OCI-LY7 (cell line): ENCODE data around the gene AUP1. TPM values are rescaled to one million over a fixed set of nuclear protein-coding genes. Genes with fewer than 3 reads are reported as not detected.

Experiments
- BruUV-seq: library from RNA; stranded (reverse); fragments of 400-500 nt; replicated peaks from 2 replicates; lab custom pipeline; 2021; lab: Mats Ljungman, UMichigan
- CTCF ChIA-PET: fragments of 300-600 bp; sonication (Branson Sonifier 250); formaldehyde crosslinking; loops from one replicate; lab custom pipeline; 2022; ENCODE audit warnings: antibody characterized with exemption; ENCODE audit not compliant: unreplicated experiment; lab: Charles Lee
- POLR2A ChIA-PET: fragments of 300-600 bp; sonication (Branson Sonifier 250); formaldehyde crosslinking; loops from one replicate; lab custom pipeline; 2022; ENCODE audit warnings: antibody characterized with exemption; lab: Charles Lee
- DNase-seq: peaks from one replicate; pipeline ENCODE4 v3.0.0-alpha.2; 2015; ENCODE audit warnings: low spot score
- H2AFZ ChIP-seq: fragments of 200-600 bp; sonication (generic), shearing (Covaris generic); 2 replicates; pipeline ENCODE4 v1.6.1; 2014; ENCODE audit warnings: mild to moderate bottlenecking, antibody characterized with exemption, low read length, moderate library complexity
- H3K27ac ChIP-seq: fragments of 200-600 bp; sonication (generic); 2 replicates; pipeline ENCODE4 v1.5.1; 2014; ENCODE audit warnings: mixed run types, low read depth, mild to moderate bottlenecking, moderate library complexity, low read length, inconsistent platforms; ENCODE audit not compliant: poor library complexity, severe bottlenecking
- H3K36me3 ChIP-seq: fragments of 200-600 bp; sonication (generic); 2 replicates; pipeline ENCODE4 v1.6.1; 2014; ENCODE audit warnings: mild to moderate bottlenecking, antibody characterized with exemption, low read length, moderate library complexity, mixed read lengths; ENCODE audit not compliant: insufficient read depth
- H3K4me1 ChIP-seq: fragments of 200-600 bp; sonication (generic); 2 replicates; pipeline ENCODE4 v1.5.1; 2014; ENCODE audit warnings: mild to moderate bottlenecking, low read length; ENCODE audit not compliant: insufficient read depth, poor library complexity, severe bottlenecking
- H3K4me2 ChIP-seq: fragments of 200-600 bp; sonication (generic); 2 replicates; pipeline ENCODE4 v1.6.1; 2014; ENCODE audit warnings: mild to moderate bottlenecking, low read length
- H3K4me3 ChIP-seq: fragments of 200-600 bp; sonication (generic); 2 replicates; pipeline ENCODE4 v1.5.1; 2014; ENCODE audit warnings: mild to moderate bottlenecking, low read depth, low read length; ENCODE audit not compliant: poor library complexity, severe bottlenecking
- H3K79me2 ChIP-seq: fragments of 200-600 bp; sonication (generic); 2 replicates; pipeline ENCODE4 v1.6.1; 2016; ENCODE audit warnings: low read depth, mild to moderate bottlenecking, low read length, moderate library complexity, mixed read lengths; ENCODE audit not compliant: insufficient read depth
- H3K9me2 ChIP-seq: fragments of 200-600 bp; sonication (generic); 2 replicates; pipeline ENCODE4 v1.6.1; 2016; ENCODE audit warnings: mild to moderate bottlenecking, low read length, mixed read lengths; ENCODE audit not compliant: insufficient read depth
- H3K9me3 ChIP-seq: fragments of 200-600 bp; sonication (generic); 2 replicates; pipeline ENCODE4 v1.6.1; 2014; ENCODE audit warnings: mild to moderate bottlenecking, mixed run types, low read length, mixed read lengths
- H4K20me1 ChIP-seq: fragments of 200-600 bp; sonication (generic); 2 replicates; pipeline ENCODE4 v1.6.1; 2014; ENCODE audit warnings: mild to moderate bottlenecking, antibody characterized with exemption, low read length, moderate library complexity, mixed read lengths; ENCODE audit not compliant: insufficient read depth
- EZH2phosphoT487 ChIP-seq: fragments of 200-600 bp; sonication (generic); IDR thresholded peaks from 2 replicates; pipeline ENCODE4 v1.6.1; 2018; ENCODE audit warnings: low read depth, borderline replicate concordance, mild to moderate bottlenecking, mixed run types, antibody characterized with exemption, low read length, moderate library complexity, mixed read lengths
- intact Hi-C: fragments of 100-400 bp; cut with micrococcal nuclease; formaldehyde crosslinking; loops from one replicate; pipeline ENCODE4 v1.10.0; 2022; ENCODE audit not compliant: unreplicated experiment
- total RNA-seq, 2 experiments: library from RNA; depleted of rRNA in 1 of 2; stranded (reverse); fragments of >200 nt in 1 of 2; shearing (Covaris generic) in 1 of 2; gene quantifications; 2 replicates each; pipeline ENCODE4 v1.2.3, GENCODE V29; 2014 to 2022
- TF ChIP-seq, protein P1 (sequence below): fragments of 200-600 bp; sonication (generic); conservative IDR thresholded peaks from 2 replicates; pipeline ENCODE4 v1.5.1; 2014; ENCODE audit warnings: mild to moderate bottlenecking, antibody characterized with exemption, low read length, moderate library complexity, mixed read lengths

The AUP1 gene
- total RNA-seq, 2 experiments from 2014 or later: 121 to 188 TPM

DNA sequence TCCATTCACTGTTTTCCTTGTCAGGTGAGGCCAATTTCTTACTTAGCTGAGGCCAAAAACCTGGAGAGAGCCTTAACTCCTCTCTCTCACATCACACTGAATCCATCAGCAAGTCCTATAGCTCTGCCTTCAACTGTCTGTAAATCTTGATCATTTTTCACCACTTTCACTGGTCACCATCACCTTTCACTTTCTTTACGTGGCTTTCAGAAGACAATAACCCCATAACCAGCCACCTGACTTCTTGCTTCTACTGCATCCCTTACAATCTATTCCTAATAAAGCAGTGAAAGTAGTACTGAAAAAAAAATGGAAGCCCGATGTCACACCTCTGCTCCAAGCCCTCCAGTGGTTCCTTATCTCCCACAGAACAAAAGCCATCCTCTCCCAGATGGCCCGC, 16.5 kb upstream of the AUP1 start:
- H4K20me1 ChIP-seq: no peaks in the 10 kb centered on the region
- intact Hi-C loops: loop anchor here (5.0 kb wide), 1 partner anchor 41 kb away; no protein-coding TSS in a partner anchor
- H3K9me3 ChIP-seq: no peaks in the 10 kb centered on the region
- H3K27ac ChIP-seq: no peak overlapping the region
- H3K9me2 ChIP-seq: no peaks in the 10 kb centered on the region
- H3K36me3 ChIP-seq: no peaks in the 10 kb centered on the region
- CTCF ChIA-PET: no interaction called here
- H3K4me3 ChIP-seq: no peak overlapping the region
- no peak overlapping the region for H2AFZ ChIP-seq
- H3K4me2 ChIP-seq: no peak overlapping the region
- TF ChIP-seq, protein P1, sequence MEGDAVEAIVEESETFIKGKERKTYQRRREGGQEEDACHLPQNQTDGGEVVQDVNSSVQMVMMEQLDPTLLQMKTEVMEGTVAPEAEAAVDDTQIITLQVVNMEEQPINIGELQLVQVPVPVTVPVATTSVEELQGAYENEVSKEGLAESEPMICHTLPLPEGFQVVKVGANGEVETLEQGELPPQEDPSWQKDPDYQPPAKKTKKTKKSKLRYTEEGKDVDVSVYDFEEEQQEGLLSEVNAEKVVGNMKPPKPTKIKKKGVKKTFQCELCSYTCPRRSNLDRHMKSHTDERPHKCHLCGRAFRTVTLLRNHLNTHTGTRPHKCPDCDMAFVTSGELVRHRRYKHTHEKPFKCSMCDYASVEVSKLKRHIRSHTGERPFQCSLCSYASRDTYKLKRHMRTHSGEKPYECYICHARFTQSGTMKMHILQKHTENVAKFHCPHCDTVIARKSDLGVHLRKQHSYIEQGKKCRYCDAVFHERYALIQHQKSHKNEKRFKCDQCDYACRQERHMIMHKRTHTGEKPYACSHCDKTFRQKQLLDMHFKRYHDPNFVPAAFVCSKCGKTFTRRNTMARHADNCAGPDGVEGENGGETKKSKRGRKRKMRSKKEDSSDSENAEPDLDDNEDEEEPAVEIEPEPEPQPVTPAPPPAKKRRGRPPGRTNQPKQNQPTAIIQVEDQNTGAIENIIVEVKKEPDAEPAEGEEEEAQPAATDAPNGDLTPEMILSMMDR: no peak
- TF ChIP-seq EZH2phosphoT487: no peak
- DNase-seq: no peak
- BruUV-seq: no TSS peak
- H3K4me1 ChIP-seq: no peaks in the 10 kb centered on the region
- POLR2A ChIA-PET: interaction anchor here (0.6 kb wide), 1 partner anchor 99 kb away, joined by 4 read pairs; no protein-coding TSS in a partner anchor
- no peaks in the 10 kb centered on the region for H3K79me2 ChIP-seq

- Histone ChIP-seq H3K4me1 (no peaks in the 10 kb centered on the region), H3K9me3 (no peaks in the 10 kb centered on the region), H3K27ac (no peak overlapping the region), H3K4me2 (no peak overlapping the region), H3K9me2 (no peaks in the 10 kb centered on the region), H2AFZ (no peak overlapping the region), H3K4me3 (no peak overlapping the region), H3K79me2 (no peaks in the 10 kb centered on the region), H3K36me3 (no peaks in the 10 kb centered on the region), H4K20me1 (no peaks in the 10 kb centered on the region)
- no TSS peak for BruUV-seq
- TF ChIP-seq, protein P1: peak; percentile 73
- no peak for TF ChIP-seq EZH2phosphoT487
- DNase-seq: peak; percentile 31
- intact Hi-C loops: loop anchor here (5.0 kb wide), 1 partner anchor 43 kb away; no protein-coding TSS in a partner anchor
- CTCF ChIA-PET: interaction anchor here (1.0 kb wide), 1 partner anchor 31 kb away, joined by 3 read pairs; no protein-coding TSS in a partner anchor
- POLR2A ChIA-PET: interaction anchor here (0.9 kb wide), 1 partner anchor 13 kb away, joined by 3 read pairs; no protein-coding TSS in a partner anchor
These were observed 15.1 kb upstream of the AUP1 start for GRCh38 chr2:74544634-74545033.

- no peak for DNase-seq
- Histone ChIP-seq H2AFZ (no peak overlapping the region), H3K27ac (no peak overlapping the region), H3K36me3 (no peaks in the 10 kb centered on the region), H3K9me2 (no peaks in the 10 kb centered on the region), H3K79me2 (no peaks in the 10 kb centered on the region), H3K9me3 (no peaks in the 10 kb centered on the region), H4K20me1 (no peaks in the 10 kb centered on the region), H3K4me2 (no peak overlapping the region), H3K4me1 (no peaks in the 10 kb centered on the region), H3K4me3 (no peak overlapping the region)
- POLR2A ChIA-PET: interaction anchor here (0.5 to 1.0 kb wide), 3 partner anchors 78 to 288 kb away, joined by 3 read pairs; partner anchors contain the start of gene MOGS
- BruUV-seq: no TSS peak
- TF ChIP-seq EZH2phosphoT487: no peak
- TF ChIP-seq, protein P1: no peak
- CTCF ChIA-PET: no interaction called here
- intact Hi-C loops: no loop called here
These were observed 13.5 kb upstream of the AUP1 start for GRCh38 chr2:74542978-74543377.
